T47D (cell line): ENCODE data around the gene FRMD1.

Experiments
- DNase-seq, 2 experiments: peaks; one replicate each; pipeline versions ENCODE4 v3.0.0 to v3.0.0-alpha.2; 2011 to 2012; ENCODE audit warnings: low read depth in 1 of 2, low spot score in 1 of 2
- JUND ChIP-seq: IDR thresholded peaks from 2 replicates; pipeline ENCODE4 v1.6.1; 2012; ENCODE audit warnings: low read depth
- in situ Hi-C: cut with HindIII; loops from 2 replicates; pipeline ENCODE4 v1.10.0; 2016; ENCODE audit warnings: low sequenced_read_pairs, low pct_unique_long_range_greater_than_20kb

Gene FRMD1

GRCh38 chr6:168120390-168121302 lies 41.6 kb upstream of the FRMD1 start:
- no peak for DNase-seq
- no peak for TF ChIP-seq JUND
- in situ Hi-C loops, result no loop called here

DNA sequence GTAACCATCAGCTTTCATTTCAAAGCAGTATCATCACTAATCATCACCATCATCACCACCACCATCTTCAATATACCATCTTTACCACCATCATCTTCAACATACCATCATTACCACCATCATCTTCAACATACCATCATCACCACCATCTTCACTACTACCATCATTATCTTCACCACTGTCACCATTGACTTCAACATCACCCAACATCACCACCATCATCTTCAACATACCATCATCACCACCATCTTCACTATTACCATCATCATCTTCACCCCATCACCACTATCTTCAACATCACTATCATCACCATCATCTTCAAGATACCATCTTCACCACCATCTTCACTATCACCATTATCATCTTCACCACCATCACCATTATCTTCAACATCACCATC lies 40.5 kb upstream of the FRMD1 start:
- TF ChIP-seq JUND, result no peak

GRCh38 chr6:168118935-168119334 lies 39.9 kb upstream of the FRMD1 start:
- in situ Hi-C loops, result no loop called here
- no peak for DNase-seq
- TF ChIP-seq JUND, result no peak

More for the DNA sequence above, 40.5 kb upstream of the FRMD1 start:
- DNase-seq, result no peak
- in situ Hi-C loops, result no loop called here

GRCh38 chr6:168117942-168118341 lies 38.9 kb upstream of the FRMD1 start:
- TF ChIP-seq JUND, result no peak
- DNase-seq, result no peak
- in situ Hi-C loops, result no loop called here

GRCh38 chr6:168116975-168117899 lies 38.2 kb upstream of the FRMD1 start:
- DNase-seq, result no peak
- no peak for TF ChIP-seq JUND
- in situ Hi-C loops, result no loop called here

DNA sequence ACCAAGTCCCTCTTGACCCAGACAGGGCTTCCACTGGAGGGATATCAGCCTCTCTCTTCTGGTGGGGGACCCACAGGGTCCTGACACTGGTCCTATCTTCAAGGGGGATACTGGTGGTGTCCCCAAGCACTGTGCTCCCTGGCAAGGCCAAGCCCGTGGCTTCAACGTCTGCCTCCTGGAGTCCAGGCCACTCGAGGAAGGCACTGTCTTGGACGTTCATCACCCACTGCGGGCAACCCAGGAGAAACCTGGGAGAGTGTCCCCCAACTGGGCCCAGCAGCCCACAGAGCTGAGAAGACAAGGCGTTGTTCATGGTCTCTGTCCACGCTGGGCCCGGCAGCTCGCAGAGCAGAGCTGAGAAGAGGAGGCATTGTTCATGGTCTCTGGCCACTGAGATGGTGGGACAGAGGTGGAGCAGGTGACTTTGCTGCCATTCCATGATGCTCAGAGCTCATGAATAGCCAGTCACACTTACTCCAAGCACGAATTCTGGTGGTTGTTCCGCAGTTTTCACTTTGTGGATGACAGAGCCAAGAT lies 37.5 kb upstream of the FRMD1 start:
- TF ChIP-seq JUND, result no peak
- in situ Hi-C loops, result no loop called here
- no peak for DNase-seq

DNA sequence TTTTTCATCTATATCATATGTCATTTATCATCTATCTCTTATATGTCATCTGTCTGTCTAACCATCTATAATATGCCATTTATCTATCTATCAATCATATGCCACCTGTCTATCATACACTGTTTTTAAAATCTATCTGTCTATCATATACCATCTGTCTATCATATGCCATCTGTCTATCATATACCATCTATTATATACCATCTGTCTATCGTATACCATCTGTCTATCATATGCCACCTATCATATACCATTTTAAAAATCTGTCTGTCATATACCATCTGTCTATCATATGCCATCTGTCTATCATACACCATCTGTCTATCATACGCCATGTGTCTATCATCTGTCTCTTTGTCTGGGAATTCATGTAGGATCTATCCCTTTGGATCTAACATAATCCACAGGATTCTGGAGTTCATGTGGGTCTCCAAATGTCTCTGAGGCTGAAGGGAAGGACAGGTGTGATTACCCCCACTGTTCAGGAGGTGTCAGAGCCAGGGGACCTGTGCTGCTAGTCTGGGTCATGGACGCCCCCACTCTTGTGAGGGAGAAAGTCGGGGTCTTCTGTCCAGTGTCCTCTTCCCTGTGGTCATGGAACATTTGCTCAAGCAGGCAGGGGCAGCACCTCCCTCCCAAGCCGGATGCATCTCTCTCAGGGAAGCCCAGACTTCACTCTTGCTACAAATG lies 36.9 kb upstream of the FRMD1 start:
- in situ Hi-C loops, result no loop called here
- no peak for DNase-seq
- TF ChIP-seq JUND, result no peak

GRCh38 chr6:168113226-168113625 lies 34.2 kb upstream of the FRMD1 start:
- TF ChIP-seq JUND, result no peak
- in situ Hi-C loops, result no loop called here
- DNase-seq, result no peak

- in situ Hi-C loops, result no loop called here
- TF ChIP-seq JUND, result no peak
These were observed 32.9 kb upstream of the FRMD1 start for GRCh38 chr6:168111911-168112310.

DNA sequence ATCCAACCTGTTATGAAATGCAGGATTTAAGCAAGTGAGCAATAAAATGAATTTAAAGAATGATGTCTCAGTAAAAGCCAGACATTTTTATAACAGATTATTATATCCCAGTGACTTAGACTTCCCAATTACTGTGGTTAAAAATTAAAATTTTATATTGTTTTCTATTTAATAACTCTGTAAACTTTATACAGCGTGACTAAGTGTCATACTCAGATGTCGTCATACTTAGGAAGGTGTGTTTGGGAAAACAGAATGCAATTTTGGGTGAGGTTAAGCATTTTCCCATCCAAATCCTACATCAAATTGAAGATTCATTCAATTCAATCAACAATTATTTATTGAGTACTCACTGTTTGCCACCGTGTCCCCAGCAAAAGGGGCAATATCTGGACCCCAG lies 31.4 kb upstream of the FRMD1 start:
- no peak for TF ChIP-seq JUND
- in situ Hi-C loops, result no loop called here
- no peak for DNase-seq

More at GRCh38 chr6:168111911-168112310, 32.9 kb upstream of the FRMD1 start:
- DNase-seq, result no peak

GRCh38 chr6:168109171-168109570 lies 30.2 kb upstream of the FRMD1 start:
- no peak for TF ChIP-seq JUND
- no peak for DNase-seq
- in situ Hi-C loops, result no loop called here

GRCh38 chr6:168107191-168107983 lies 28.4 kb upstream of the FRMD1 start:
- TF ChIP-seq JUND, result no peak
- in situ Hi-C loops, result no loop called here
- DNase-seq, result no peak
